Effector CD8-positive, alpha-beta T cell (primary cell): Measurements from ENCODE around the gene UBR4.

Experiments used
- DNase-seq: peaks from one replicate; lab custom pipeline; 2025; lab: John Stamatoyannopoulos, UW

UBR4 gene

GRCh38 chr1:19057182-19057779, 152.8 kb downstream of the UBR4 start:
- no peak for DNase-seq

- no peak for DNase-seq
Measured at GRCh38 chr1:19055701-19056100, 154.4 kb downstream of the UBR4 start.

- DNase-seq, result no peak
Measured at GRCh38 chr1:19055001-19055400, 155.1 kb downstream of the UBR4 start.

- DNase-seq, result no peak
Measured at GRCh38 chr1:19054216-19054615, 155.8 kb downstream of the UBR4 start.

GRCh38 chr1:19053486-19053885, 156.6 kb downstream of the UBR4 start:
- DNase-seq, result no peak

GRCh38 chr1:19049798-19050197, 160.3 kb downstream of the UBR4 start:
- no peak for DNase-seq

- no peak for DNase-seq
Measured at GRCh38 chr1:19049128-19049768, 160.8 kb downstream of the UBR4 start.

GRCh38 chr1:19046972-19047731, 162.9 kb downstream of the UBR4 start:
- DNase-seq, result no peak

GRCh38 chr1:19045898-19046880, 163.9 kb downstream of the UBR4 start:
- no peak for DNase-seq

GRCh38 chr1:19044975-19045831, 164.9 kb downstream of the UBR4 start:
- DNase-seq, result no peak

- no peak for DNase-seq
Measured at GRCh38 chr1:19044471-19044870, 165.6 kb downstream of the UBR4 start.

- DNase-seq, result no peak
Measured at GRCh38 chr1:19043579-19044443, 166.3 kb downstream of the UBR4 start.

- DNase-seq, result no peak
Measured at GRCh38 chr1:19042675-19043578, 167.1 kb downstream of the UBR4 start.

- DNase-seq, result no peak
Measured at GRCh38 chr1:19040010-19040680, 169.9 kb downstream of the UBR4 start.

GRCh38 chr1:19038732-19039131, 171.3 kb downstream of the UBR4 start:
- no peak for DNase-seq

- DNase-seq, result no peak
Measured at GRCh38 chr1:19038096-19038495, 172.0 kb downstream of the UBR4 start.

GRCh38 chr1:19037659-19038058, 172.4 kb downstream of the UBR4 start:
- no peak for DNase-seq

GRCh38 chr1:19036813-19037605, 173.1 kb downstream of the UBR4 start:
- no peak for DNase-seq
